ENCODE results near the gene RAMACL. TPM values are rescaled to one million over a fixed set of nuclear protein-coding genes. Genes with fewer than 3 reads are reported as not detected.
"Not testable (repeated sequence)": the region's sequence is repeated elsewhere in the genome, so short reads cannot be mapped to it uniquely, and the experiment has no call there.

RAMACL gene
- polyA plus RNA-seq, 1 donor = 0.46 TPM

DNA sequence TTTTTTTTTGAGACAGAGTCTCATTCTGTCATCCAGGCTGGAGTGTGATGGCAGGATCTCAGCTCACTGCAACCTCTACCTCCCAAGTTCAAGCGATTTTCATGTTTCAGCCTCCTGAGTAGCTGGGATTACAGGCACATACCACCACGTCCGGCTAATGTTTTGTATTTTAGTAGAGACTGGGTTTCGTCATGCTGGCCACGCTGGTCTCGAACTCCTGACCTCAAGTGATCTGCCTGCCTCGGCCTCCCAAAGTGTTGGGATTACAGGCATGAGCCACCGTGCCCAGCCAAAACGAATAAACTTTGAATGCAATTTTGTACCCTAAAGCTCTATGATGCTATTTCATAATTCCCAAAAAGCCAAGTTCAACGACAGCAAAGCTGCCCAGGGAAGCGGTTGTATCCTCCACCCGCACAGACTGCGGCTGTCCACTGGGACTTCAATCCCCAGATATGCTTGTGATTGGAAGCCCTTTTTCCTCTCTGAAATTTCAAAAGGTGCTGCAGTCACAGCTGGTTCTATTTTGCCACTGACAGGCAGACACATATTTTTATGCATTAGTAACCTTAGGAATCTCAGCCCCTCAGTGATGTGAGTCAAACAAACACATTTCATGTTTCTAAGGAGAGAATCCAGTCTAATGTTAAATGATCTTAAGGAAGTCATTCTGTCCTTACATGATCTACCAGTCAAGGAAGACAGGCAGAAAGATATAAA, 8.7 kb upstream of the RAMACL start:
- DNase-seq = no peak

DNA sequence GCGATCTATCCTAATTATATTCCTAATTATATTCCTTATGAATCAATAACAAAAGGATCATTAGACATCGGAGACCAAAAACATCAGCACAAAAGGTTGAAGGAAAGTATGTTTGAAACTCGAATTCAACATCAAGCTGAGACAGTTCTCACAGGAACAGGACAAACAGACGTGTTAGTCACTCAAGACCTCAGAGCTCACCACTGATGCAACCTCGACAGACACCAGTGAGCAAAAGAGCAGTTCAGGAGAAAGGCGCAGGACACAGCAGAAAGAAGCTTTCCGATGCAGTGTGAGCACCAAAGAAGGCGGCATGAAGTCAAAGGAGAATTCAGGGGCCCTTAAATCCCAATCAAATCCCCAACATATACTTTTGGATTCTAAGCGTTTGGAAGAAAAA, 6.3 kb upstream of the RAMACL start:
- DNase-seq = no peak

DNA sequence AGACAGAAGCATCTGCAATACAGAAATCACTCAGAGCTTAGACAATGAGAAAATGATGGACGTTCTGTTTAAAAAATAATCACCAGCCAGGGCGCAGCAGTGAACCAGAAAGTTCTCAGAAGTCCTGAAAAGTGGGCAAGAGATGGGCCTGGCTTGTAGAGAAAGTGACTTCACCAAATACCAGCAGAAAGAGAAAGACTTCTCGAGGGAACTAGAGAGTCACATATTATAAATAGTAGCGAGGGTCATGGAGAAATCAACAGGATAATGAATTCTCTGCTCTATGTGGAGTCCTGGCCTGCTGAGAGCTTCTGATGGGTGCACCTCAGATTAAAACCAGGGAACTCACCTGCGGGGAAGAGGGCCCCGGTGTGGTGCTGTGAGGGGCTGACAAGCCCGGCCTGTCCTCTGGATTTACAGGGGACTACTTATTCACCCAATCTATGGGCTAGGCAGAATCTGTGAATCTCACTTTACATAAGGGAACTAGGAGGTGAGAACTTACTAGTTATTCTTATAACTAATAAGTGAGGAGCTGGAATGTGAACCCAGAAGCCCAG, 5.6 kb upstream of the RAMACL start:
- no peak for DNase-seq

DNA sequence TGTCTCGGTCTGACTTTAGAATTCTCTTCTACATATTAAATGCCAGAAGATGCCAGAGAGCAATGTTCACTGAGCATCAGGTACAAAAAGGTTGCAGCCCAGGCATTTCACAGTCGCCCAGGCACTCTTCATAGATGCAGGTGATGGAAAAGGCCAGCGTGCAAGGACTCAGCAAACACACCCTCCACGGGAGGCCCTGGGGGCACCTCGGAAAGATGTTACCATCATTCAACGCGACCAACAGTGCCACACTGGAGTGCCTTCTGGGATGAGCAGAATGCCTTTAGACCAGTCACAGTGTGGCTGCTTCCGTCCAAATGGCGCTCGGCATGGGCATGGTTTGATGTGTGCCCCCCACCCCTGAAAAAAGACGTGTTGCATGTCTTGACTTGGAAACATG, 4.5 kb upstream of the RAMACL start:
- no peak for DNase-seq

DNA sequence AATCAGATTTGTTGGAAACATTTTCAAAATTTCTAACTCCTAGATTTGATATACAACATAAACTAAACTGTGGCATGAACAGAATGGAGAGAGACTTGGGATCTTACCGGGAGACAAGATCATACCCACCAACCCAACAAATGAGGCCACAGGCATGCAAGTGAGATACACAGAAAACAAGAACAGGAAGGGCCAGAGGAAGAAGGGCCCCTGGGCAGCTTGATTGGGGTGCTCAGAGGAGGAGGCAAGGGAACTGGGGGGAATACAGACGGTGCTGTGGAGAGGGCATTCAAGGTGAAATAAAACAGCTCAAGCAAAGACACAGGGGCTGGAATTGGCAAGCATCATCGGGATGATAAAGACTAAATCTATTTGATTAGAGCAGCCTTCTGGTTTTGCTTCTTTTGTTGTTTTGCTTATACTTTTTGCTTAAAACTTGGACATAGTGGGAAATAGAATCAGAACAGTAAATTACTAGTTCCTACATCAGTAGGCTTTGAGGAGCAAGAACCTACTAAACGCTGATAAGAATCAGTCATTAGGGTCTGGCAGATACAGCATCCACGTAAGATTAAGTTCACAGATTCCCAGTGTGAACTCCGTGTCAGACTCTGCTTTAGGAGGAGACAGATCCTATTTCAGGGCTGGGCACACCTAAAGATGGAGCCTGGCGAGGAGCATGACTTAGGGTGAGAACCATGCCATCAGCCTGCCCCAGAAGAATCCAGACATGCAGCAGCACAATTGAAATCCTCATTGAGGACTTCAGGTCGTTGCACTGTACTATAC, 3.5 kb upstream of the RAMACL start:
- DNase-seq = no peak

DNA sequence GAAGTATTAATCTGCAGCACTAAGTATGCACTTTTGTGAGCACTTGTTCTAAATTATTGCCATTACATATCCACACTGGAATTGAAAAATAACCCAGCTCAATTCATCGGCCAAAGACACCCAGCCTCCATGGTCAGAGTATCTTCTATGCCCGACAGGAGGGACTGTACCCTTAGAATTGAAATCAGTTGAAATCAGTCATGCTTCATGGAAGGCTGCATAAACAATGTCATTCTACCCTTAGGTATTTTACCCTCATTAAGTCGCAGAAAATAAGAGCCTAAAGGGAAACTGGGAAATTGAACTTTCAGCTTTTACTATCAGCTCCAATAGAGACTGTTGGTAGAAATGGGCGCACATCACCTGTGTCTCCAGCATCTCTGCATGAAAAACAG, 2.9 kb upstream of the RAMACL start:
- DNase-seq = no peak

DNA sequence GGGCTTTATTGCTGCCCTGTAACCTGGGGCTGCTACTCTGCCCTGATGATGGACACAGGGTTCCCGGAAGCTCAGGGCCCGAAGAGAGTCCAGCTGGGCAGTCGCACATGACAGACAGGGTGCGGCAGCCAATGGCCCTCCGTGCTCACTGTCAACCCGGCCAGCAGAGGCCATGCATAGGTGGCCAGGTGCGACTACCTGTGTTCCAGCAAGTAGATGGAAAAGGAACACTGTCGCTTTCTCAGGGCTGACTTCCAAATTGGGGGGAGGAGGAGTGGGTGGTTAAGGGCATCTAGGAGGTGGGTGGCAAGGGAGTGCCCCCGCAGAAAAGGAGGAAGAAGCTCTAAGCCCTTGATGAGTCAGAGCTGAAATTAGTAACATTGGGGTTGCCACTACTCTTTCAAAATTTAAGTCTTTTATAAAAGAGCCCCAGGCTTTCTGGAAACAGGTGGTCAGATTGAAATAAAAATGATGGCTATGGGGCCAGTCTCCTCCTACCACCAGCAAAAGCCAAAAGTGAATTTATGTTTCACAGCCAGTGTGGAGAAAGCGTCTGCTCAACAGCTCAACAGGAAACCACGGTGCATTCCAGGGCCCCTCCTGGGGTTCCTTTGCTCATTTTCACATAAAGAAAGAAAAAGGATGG, 2.3 kb upstream of the RAMACL start:
- DNase-seq = no peak

DNA sequence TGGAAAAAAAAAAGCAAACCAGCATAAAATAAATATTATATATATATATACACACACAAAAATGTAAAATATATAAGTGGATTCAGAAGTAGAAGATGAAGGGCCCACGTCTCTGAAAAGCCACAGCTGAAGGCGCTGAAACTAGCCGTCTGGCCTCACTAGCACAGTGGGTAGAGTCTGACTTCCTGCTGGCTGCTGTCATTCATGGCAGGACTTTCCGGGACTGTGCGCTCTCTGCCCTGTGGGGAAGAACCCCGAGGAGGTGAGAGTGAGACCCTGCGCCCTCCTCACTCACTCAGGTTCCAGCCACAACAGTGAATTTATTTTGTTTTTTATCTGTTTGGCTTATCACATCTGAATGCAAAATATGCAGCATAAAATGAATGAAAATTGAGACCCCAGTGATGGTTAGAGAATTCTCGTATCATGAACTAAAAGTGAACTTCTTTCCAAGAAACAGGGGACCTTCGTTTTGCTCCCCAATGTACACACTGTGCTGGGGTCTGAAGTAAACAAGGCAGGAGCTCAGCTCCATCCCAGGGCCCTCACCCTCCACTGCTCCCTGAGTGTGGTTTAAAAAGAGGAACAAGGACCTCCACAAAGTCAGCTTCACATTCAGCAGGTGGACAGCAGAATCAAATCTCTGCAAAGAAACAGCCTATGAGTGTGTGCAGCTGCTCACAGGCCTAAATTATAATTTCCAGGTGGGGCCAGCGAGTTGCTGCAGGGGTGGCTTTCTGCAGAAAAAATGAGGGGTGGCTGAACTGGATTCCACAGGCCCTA, 1.3 kb upstream of the RAMACL start:
- no peak for DNase-seq

DNA sequence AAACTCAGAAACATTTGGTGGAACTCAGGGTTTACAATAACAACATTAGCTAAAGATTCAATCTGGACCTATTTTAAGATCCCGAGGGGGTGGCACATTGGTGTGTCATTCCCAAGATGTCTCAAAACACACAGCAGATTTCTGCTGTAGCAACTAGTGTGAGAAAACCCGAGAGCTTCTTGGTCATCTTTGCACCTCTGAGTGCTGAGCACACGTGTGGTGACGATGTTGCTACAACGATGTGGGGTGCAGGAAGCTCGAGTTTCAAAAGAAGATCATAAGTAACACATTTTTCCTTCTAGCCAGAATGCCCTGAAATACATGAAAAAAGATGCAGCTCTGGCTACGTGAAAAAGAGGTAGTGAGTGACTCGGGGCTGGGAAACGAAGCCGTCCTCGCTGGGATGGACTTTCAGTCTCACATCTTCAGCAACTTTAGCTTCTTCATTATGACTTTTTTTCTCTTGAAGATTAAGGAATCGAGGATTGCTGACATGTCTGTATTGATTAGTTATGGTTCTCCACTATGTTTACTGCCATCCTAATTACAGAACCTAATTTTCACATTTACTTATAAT, 1.5 kb downstream of the RAMACL start:
- DNase-seq = no peak

DNA sequence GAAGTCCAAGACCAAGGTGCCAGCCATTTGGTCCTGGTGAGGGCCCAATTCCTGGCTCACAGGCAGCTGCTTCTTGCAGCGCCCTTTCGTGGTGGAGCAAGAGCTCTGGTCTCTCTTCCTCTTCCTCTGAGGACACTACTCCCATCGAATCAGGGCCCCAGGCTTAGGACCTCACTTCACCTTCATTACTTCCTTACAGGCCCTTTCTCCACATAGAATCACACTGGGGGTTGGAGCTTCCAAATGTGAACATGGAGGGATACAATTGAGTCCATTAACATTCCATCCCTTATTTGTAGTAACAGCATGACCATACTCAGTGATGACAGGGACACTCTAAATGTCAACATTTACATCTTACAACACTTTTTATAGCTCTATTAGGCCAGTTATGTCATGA, 2.3 kb downstream of the RAMACL start:
- DNase-seq = no peak

DNA sequence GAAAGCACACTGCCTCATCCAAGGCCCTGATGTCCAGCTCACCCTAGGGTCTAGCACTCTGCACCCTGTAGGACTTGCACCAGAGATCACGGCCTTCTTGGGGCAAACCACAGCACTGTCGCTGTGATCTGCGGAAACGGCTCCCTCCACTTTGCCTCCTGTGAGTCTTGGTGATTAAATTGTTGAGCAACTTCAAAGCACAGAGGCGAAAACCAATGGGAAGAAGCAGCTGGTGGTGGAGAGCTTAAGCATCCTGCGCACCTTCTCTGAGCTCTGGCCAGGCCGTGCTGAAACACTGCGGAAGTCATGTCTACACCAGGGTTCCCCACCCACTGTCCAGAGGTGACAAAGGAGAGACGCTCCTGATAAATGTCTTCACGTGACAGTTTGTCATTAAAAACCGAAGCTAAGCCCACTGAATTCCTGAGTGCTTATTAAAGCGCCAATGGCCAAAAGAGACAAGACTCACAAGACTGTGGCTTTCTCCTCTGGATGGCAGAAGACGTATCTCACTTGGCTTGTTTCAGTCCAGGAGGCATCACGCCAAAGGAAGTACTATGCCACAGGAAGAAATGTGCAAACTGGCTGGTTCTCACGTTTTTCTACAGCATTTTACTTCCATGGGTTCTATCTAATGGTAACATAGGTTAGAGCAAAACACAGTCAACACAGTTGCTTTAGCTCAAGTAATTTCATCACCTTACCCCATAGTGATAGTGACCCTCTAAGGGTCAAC, 3.1 kb downstream of the RAMACL start:
- DNase-seq = no peak

DNA sequence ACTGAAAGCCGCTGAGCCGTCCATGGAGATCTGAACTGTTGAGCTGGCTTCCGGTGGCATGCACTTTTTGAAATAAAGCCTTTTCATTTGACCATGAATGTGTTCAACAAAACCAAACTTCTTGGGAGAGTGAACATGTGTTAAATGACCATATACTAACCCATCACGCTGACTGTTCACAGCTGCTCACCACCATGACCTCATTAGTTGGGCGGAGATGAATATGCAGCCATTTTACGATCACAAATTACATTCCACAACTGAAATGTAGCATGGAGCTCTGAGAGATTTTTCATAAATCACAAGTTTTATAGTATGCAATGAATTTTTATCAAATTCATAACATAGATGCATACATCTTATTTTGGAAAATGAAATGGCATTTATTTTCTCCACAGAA, 4.2 kb downstream of the RAMACL start:
- DNase-seq = no peak

DNA sequence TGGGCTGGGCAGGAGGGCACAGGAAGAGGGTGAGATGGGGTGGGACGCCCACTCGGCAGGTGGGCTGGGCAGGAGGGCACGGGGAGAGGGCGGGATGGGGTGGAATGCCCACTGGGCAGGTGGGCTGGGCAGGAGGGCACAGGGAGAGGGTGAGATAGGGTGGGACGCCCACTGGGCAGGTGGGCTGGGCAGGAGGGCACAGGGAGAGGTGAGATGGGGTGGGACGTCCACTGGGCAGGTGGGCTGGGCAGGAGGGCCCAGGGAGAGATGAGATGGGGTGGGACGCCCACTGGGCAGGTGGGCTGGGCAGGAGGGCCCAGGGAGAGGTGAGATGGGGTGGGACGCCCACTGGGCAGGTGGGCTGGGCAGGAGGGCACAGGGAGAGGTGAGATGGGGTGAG, 4.7 kb downstream of the RAMACL start:
- DNase-seq = not testable (repeated sequence)

DNA sequence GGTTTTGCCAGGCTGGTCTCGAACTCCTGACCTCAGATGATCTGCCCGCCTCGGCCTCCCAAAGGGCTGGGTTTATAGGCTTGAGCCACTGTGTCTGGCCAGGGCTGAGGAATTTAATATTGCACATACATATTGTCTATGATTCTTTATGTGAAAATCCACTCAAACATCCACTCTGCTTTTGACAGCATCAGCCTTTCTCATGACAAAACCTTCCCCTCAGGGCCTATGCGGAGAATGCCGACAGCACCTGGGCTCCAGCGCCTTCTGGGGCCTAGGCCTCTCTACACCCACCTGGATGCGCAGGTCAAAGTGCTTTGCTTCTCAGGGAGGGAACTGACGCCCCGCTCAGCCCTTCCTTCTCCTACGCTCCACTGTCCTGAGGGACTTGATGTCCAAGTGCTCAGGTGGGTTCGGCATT, 5.4 kb downstream of the RAMACL start:
- DNase-seq = no peak

DNA sequence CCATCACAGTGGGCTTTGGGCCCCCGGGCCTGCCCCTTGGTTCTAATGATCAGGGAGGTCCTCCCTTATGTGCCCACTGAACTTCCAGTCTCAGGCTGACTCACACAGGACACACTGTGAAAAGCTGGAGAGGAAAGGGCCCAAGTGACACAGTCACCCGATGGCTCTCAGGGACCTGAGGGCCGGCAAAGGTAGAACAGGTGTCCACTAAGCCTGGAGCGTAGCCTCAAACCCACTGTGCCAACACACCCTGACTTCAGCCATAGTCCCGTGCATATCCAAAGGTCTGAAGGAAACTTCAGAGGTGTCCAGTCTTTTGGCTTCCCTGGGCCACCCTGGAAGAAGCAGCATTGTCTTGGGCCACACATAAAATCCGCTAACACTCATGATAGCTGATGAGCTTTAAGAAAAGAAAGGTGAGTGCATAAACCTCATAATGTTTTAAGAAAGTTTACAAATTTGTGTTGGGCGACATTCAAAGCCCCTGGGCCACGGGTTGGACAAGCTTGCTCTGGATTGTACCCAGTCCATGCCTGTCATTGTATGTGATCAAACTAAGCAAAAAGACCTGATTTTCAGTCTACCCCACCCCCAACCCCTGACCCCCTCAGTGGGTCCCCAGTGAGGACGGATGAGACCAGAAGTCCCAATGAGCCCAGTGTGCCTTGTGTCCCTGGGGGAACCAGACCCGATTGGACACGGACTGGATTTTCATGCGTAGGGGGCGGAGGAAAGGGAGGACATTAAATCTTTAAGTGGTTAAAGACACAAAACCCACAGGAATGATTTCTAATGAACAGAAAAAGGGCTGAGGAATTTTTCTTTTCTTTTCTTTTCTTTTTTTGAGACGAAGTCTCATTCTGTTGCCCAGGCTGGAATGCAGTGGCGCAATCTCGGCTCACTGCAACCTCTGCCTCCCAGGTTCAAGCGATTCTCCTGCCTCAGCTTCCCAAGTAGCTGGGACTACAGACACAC, 6.1 kb downstream of the RAMACL start:
- no peak for DNase-seq

DNA sequence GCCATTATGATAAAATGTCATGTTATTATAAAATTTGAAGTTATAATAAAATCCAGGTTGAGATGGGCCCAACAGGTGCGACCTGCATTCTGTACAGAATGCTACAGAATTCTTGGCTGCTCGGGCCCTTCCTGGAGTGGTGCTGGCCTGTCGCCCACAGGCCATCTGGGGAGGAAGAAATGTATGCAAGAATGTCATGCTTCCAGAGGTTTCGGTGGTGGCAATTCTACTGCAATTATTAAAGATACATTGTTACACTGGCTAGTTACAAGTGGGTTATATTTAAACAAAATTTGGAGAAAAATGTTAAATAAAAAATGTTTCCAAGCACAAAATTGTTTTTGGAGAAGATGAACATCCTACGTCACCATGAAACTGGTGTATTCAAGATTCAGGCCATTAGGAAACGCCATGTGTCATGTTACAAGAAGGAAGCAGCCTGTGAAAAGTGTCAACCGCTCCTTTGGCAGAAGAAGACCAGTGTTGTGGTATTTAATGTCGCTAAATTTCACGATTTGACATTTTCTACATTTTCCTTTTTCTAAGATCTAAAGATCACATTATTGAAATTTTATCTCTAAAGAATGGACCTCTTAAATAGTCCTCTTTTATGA, 7.1 kb downstream of the RAMACL start:
- DNase-seq = no peak

DNA sequence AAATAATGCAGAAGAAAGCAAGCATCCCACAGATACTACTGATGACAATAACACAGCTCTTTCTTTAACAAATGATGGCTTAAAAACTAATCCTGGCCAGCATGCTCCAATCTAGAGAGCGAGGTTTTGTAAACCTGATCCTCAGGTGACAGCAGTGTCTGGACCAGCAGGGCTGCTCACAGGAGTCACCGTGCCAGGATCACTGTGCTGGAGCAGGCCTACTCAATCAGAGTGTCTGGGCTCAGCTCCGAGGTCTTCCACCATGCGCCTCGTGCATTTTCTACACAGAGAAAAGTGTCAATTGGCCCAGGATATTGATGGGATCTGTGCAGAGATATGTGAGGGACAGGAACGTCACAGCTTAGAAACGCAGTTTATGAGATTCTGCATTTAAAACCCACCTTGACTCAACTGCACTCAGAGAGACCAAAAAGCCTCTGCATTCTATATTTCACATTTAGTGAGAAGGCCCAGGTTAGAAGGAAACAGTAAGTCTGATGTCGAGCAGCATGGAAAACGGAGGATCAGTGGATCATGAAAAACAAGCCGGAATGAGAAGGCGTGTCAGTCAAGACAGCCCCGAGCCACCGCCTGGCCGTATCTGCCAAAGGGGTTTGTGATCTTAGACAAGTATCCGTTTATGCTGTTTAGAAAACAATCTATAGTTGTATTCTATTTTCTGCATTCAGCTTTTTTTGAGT, 7.8 kb downstream of the RAMACL start:
- DNase-seq = no peak

DNA sequence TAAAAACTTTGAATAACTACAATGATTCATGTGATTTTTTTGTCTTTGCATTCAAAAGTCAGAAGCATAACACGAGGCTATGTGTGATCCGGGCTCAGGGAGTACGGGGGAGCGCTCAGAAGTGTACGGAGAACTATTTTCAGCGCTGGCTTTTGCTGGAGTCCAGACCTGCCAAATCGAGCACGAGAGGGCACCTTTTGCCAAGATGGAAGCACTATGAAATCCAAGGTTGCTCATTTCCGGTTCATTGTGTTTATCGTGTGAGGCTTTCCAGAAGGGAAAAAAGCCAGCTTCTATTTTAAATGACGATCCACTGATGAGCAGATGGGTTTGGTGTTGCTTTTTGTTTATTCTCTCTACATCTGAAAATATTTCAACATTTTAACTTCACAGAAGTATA, 11.3 kb downstream of the RAMACL start:
- DNase-seq = no peak
